GM06990 (cell line): Measurements from ENCODE around the gene LRRC1.

ENCODE experiments used
- DNase-seq: peaks from one replicate; pipeline ENCODE4 v3.0.0-alpha.2; 2011; ENCODE audit not compliant: insufficient read length; ENCODE audit errors: extremely low read depth
- H3K27me3 ChIP-seq: replicated peaks from 2 replicates; pipeline ENCODE4 v1.6.0; 2011; ENCODE audit warnings: low read length; ENCODE audit not compliant: control insufficient read depth, insufficient read depth
- H3K36me3 ChIP-seq: 2 replicates; pipeline ENCODE4 v1.5.1; 2011; ENCODE audit warnings: low read length; ENCODE audit not compliant: control insufficient read depth, insufficient read depth
- H3K4me3 ChIP-seq: replicated peaks from 2 replicates; pipeline ENCODE4 v1.5.1; 2011; ENCODE audit warnings: low read depth, mild to moderate bottlenecking, control low read depth, low read length
- TF ChIP-seq, protein P1 (sequence below): IDR thresholded peaks from 2 replicates; pipeline ENCODE4 v1.5.1; 2011; ENCODE audit warnings: low read length, control low read depth, mild to moderate bottlenecking, inconsistent platforms; ENCODE audit not compliant: insufficient read depth, poor library complexity, severe bottlenecking

The LRRC1 gene

GRCh38 chr6:53866226-53866625 lies 71.4 kb downstream of the LRRC1 start:
- no peak for DNase-seq
- TF ChIP-seq, protein P1, sequence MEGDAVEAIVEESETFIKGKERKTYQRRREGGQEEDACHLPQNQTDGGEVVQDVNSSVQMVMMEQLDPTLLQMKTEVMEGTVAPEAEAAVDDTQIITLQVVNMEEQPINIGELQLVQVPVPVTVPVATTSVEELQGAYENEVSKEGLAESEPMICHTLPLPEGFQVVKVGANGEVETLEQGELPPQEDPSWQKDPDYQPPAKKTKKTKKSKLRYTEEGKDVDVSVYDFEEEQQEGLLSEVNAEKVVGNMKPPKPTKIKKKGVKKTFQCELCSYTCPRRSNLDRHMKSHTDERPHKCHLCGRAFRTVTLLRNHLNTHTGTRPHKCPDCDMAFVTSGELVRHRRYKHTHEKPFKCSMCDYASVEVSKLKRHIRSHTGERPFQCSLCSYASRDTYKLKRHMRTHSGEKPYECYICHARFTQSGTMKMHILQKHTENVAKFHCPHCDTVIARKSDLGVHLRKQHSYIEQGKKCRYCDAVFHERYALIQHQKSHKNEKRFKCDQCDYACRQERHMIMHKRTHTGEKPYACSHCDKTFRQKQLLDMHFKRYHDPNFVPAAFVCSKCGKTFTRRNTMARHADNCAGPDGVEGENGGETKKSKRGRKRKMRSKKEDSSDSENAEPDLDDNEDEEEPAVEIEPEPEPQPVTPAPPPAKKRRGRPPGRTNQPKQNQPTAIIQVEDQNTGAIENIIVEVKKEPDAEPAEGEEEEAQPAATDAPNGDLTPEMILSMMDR, result no peak
- Histone ChIP-seq H3K27me3 (no peaks in the 10 kb centered on the region), H3K4me3 (no peak overlapping the region), H3K36me3 (no peaks in the 10 kb centered on the region)

DNA sequence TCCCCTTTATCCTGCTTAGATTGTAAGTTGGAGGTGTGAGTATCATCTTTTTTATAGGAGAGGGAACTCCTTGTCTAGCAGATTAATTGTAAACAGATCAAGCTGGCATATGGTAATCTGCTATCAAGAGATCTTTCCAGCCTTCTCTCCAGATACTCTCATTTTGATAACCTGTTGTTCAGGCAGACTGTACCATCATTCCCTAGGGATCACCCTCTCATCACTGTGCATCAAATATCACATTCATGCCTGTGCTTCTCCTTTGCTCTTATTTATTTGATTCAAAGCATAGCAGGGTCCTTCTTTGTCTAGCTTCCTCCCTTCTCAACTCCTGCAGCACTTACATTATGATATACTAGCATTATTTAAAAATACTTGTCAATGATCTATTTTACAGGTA lies 73.8 kb downstream of the LRRC1 start:
- no peak for DNase-seq
- TF ChIP-seq, protein P1, result no peak

GRCh38 chr6:53869964-53870363 lies 75.2 kb downstream of the LRRC1 start:
- DNase-seq, result no peak
- Histone ChIP-seq H3K4me3 (no peak overlapping the region), H3K36me3 (no peaks in the 10 kb centered on the region), H3K27me3 (no peaks in the 10 kb centered on the region)
- TF ChIP-seq, protein P1, result no peak

More for the DNA sequence above, 73.8 kb downstream of the LRRC1 start:
- H3K27me3 ChIP-seq, result no peaks in the 10 kb centered on the region
- H3K36me3 ChIP-seq, result no peaks in the 10 kb centered on the region
- no peak overlapping the region for H3K4me3 ChIP-seq

- no peaks in the 10 kb centered on the region for H3K36me3 ChIP-seq
- TF ChIP-seq, protein P1, result no peak
- DNase-seq, result no peak
- H3K27me3 ChIP-seq, result no peaks in the 10 kb centered on the region
- H3K4me3 ChIP-seq, result no peak overlapping the region
Measured at GRCh38 chr6:53873922-53874321, 79.1 kb downstream of the LRRC1 start.

DNA sequence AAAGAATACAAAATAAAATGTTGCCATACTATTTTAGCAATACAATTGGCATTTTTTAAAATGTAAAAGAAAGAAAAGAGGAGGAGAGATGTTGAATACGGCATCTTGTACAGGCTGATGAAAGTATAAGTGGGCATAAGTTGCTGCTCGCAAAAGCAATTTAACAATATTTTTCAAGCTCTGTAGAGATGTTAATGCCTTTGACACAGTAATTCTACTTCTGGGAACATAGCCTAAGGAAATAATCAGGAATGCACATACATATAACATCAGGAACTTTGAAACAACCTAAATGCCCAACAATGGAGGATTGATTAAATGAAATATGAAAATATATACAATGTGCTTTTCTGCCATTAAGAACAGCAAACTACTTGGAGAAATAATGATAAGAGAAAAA lies 80.2 kb downstream of the LRRC1 start:
- no peak for DNase-seq
- Histone ChIP-seq H3K4me3 (no peak overlapping the region), H3K27me3 (no peaks in the 10 kb centered on the region), H3K36me3 (no peaks in the 10 kb centered on the region)
- TF ChIP-seq, protein P1, result no peak

DNA sequence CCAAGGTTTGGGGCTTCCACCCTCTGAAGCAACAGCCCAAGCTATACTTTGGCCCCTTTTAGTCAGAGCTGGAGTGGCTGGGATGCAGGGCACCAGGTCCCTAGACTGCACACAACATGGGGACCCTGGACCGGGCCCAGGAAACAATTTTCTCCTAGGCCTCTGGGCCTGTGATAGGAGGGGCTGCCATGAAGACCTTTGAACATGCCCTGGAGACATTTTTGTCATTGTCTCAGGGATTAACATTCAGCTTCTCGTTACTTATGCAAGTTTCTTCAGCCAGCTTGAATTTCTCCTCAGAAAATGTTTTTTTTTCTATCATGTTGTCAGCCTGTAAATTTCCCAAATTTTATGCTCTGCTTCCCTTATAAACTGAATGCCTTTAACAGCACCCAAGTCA lies 82.3 kb downstream of the LRRC1 start:
- Histone ChIP-seq H3K4me3 (no peak overlapping the region), H3K36me3 (no peaks in the 10 kb centered on the region), H3K27me3 (no peaks in the 10 kb centered on the region)
- TF ChIP-seq, protein P1, result no peak
- DNase-seq, result no peak
